Neutrophil (primary cell): ENCODE data around the gene LRRC72.

ENCODE experiments used
- H3K27ac ChIP-seq: fragments of 200-600 bp; sonication (generic); 2 replicates; pipeline ENCODE4 v1.5.1; 2016; ENCODE audit warnings: mild to moderate bottlenecking, moderate library complexity
- H3K27me3 ChIP-seq: fragments of 200-600 bp; sonication (generic); 2 replicates; pipeline ENCODE4 v1.6.0; 2016; ENCODE audit warnings: mild to moderate bottlenecking
- H3K36me3 ChIP-seq: fragments of 200-600 bp; sonication (generic); 2 replicates; pipeline ENCODE4 v1.5.1; 2017
- H3K4me1 ChIP-seq, 2 experiments: fragments of 200-600 bp in 1 of 2; sonication (generic) in 1 of 2; 1 replicate in 1 of 2; 2 replicates in 1 of 2; pipeline versions ENCODE4 v1.5.1 to v1.6.1; 2013 to 2016; ENCODE audit warnings: low read depth in 1 of 2, low read length in 1 of 2, mild to moderate bottlenecking in 1 of 2, moderate library complexity in 1 of 2; ENCODE audit not compliant: control insufficient read depth in 1 of 2, insufficient read depth in 1 of 2
- H3K4me3 ChIP-seq, 2 experiments: fragments of 200-600 bp in 1 of 2; sonication (generic) in 1 of 2; 1 replicate in 1 of 2; 2 replicates in 1 of 2; pipeline ENCODE4 v1.5.1; 2013 to 2016; ENCODE audit warnings: low read depth in 1 of 2, low read length in 1 of 2, mild to moderate bottlenecking in 1 of 2, moderate library complexity in 1 of 2
- H3K9me3 ChIP-seq: fragments of 200-600 bp; sonication (generic); 2 replicates; pipeline ENCODE4 v1.5.1; 2016
- TF ChIP-seq, protein P1 (sequence below): fragments of 200-600 bp; sonication (generic); IDR thresholded peaks from 2 replicates; pipeline ENCODE4 v1.5.1; 2016; ENCODE audit warnings: antibody characterized with exemption

LRRC72 gene

DNA sequence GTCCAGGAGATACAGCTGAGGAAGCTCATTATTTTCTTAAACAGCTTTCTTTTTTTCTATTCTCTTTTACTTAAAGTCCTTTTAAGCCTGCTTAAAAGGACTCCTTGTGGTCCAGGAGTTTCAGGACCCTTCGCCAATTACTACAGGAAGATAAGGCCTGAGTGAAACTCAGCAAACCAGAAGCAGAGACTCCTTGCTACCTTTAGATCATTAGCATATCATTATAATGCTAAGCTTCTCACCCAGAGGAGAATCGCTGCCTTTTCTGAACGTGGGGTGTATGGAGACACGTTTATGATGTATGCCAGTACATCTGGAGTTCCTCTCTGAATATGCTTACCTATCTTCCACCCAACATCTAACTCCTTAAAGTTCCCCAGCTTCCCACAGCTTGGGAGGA is 71.4 kb downstream of the LRRC72 start:
- H3K36me3 ChIP-seq: peaks cover 48% of the 10 kb centered on the region
- no peak overlapping the region for H3K4me3 ChIP-seq
- H3K27ac ChIP-seq: no peak overlapping the region
- H3K27me3 ChIP-seq: no peaks in the 10 kb centered on the region
- no peaks in the 10 kb centered on the region for H3K9me3 ChIP-seq
- TF ChIP-seq, protein P1, sequence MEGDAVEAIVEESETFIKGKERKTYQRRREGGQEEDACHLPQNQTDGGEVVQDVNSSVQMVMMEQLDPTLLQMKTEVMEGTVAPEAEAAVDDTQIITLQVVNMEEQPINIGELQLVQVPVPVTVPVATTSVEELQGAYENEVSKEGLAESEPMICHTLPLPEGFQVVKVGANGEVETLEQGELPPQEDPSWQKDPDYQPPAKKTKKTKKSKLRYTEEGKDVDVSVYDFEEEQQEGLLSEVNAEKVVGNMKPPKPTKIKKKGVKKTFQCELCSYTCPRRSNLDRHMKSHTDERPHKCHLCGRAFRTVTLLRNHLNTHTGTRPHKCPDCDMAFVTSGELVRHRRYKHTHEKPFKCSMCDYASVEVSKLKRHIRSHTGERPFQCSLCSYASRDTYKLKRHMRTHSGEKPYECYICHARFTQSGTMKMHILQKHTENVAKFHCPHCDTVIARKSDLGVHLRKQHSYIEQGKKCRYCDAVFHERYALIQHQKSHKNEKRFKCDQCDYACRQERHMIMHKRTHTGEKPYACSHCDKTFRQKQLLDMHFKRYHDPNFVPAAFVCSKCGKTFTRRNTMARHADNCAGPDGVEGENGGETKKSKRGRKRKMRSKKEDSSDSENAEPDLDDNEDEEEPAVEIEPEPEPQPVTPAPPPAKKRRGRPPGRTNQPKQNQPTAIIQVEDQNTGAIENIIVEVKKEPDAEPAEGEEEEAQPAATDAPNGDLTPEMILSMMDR: no peak
- no peaks in the 10 kb centered on the region for H3K4me1 ChIP-seq

DNA sequence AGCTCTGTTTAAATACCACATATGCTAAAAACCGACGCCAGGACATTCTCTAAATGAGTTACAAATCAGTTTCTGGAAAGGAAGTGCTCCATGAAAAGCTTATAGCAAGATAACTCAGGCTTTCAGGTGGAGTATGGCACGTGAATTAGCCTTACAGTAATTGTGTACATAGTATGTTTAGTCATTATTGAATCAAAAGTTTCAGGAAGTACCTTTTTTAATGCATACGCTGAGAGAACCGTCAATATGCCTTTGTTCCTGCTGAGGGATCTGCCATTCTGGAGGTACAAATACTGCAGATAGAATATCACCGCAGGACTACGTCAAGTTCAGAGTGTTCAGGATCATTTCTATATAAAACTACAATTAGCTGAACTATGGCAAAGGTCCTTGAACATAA is 73.2 kb downstream of the LRRC72 start:
- no peaks in the 10 kb centered on the region for H3K27me3 ChIP-seq
- TF ChIP-seq, protein P1: no peak
- no peak overlapping the region for H3K4me3 ChIP-seq
- H3K4me1 ChIP-seq: no peaks in the 10 kb centered on the region
- H3K36me3 ChIP-seq: peaks cover 64% of the 10 kb centered on the region
- H3K9me3 ChIP-seq: no peaks in the 10 kb centered on the region
- H3K27ac ChIP-seq: no peak overlapping the region

DNA sequence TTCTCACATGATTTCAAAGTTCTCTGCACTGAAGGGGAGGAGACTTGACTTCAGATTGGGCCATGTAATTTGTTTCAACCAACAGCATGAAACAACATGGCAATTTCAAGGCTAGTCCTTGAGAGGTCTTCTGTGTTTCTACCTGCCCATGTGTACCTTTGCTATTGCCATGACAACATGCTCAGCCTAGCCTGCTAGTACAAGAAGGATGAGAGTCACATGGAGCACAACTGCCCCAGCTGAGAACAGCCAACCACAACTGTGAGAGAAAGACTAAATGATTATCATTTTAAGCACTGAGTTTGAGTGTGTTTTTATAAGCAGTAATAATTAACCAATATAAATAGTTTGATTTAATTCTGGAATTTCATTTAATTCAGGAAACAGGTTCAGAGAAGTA is 77.0 kb downstream of the LRRC72 start:
- Histone ChIP-seq H3K27me3 (no peaks in the 10 kb centered on the region), H3K9me3 (no peaks in the 10 kb centered on the region), H3K4me1 (no peaks in the 10 kb centered on the region), H3K27ac (no peak overlapping the region), H3K4me3 (no peak overlapping the region), H3K36me3 (peaks cover 71% of the 10 kb centered on the region)
- TF ChIP-seq, protein P1: no peak

DNA sequence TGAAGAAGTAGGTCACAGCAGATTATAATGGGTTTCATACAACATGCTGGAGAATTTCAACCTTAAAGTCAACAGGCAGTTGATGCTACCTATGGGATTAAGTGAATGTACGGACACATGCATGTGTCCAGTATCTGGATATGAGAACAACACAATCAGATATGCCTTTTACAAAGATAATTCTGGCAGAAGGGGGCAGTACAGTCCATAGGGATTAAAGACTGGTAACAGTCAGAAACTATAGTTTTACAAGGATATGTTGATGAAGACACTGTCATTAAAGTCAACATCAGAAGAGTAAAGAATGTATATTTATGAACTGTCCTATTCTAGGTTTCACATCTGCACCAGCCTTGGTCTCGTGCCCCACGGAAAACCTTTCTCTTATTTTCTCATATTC is 77.4 kb downstream of the LRRC72 start:
- Histone ChIP-seq H3K36me3 (peaks cover 68% of the 10 kb centered on the region), H3K4me1 (peaks cover 2 to 3% of the 10 kb centered on the region in 2 experiments), H3K4me3 (no peak overlapping the region), H3K27me3 (no peaks in the 10 kb centered on the region), H3K9me3 (no peaks in the 10 kb centered on the region), H3K27ac (no peak overlapping the region)
- TF ChIP-seq, protein P1: no peak

DNA sequence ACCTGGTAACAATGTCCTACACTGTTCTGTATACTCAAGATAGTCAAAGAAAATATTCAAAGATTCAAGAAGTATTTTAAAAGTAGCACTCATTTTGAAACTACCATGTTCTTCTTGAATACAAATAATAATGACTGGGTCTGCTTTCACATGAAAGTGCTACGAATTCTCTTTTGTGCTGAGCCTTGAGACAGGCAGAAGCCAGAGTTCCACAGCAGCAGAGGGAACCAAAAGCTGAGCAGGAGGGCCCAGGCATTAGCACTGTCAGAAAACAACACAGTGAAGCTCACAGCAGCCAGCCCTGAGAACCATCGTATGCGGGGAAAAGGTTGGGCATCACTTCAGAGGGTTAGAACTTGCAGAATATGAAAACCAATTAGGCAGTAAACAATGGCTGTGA is 80.1 kb downstream of the LRRC72 start:
- H3K4me3 ChIP-seq: no peak overlapping the region
- peaks cover 13 to 15% of the 10 kb centered on the region in 2 experiments for H3K4me1 ChIP-seq
- H3K27me3 ChIP-seq: no peaks in the 10 kb centered on the region
- H3K9me3 ChIP-seq: no peaks in the 10 kb centered on the region
- H3K27ac ChIP-seq: no peak overlapping the region
- TF ChIP-seq, protein P1: no peak
- peaks cover 42% of the 10 kb centered on the region for H3K36me3 ChIP-seq
